ENCODE results near the gene GRID1.

Gene GRID1

DNA sequence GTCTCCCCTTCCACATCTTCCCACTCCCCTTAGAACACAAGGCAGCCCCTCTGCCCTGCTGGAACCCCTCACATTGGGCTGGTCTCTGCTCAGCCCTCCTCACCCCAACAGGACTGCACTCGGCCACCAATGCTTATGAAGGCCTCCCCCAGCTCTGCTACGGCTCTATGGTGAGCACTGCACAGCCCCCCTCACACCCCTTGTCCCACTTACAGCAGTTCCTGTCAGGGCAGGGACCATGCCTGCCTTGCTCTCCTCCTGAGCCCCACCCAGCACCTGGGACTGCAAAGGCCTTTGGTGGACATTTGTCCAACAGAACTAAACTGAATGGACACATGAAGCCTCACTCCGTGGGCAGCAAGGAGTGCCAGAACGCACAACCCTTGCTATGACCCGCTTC lies 171.9 kb downstream of the GRID1 start:
- Histone ChIP-seq H3K27me3 (ENCODE audit: insufficient read depth, poor library complexity, severe bottlenecking) (no peaks in the 10 kb centered on the region), H3K9me3 (ENCODE audit: severe bottlenecking) (no peaks in the 10 kb centered on the region), H3K36me3 (ENCODE audit: low read depth) (no peaks in the 10 kb centered on the region), H3K4me3 (ENCODE audit: severe bottlenecking) (no peak overlapping the region), H3K27ac (ENCODE audit: poor library complexity, severe bottlenecking) (no peak overlapping the region), H3K4me1 (ENCODE audit: insufficient read depth, poor library complexity, severe bottlenecking) (no peaks in the 10 kb centered on the region)
- TF ChIP-seq, protein P1, sequence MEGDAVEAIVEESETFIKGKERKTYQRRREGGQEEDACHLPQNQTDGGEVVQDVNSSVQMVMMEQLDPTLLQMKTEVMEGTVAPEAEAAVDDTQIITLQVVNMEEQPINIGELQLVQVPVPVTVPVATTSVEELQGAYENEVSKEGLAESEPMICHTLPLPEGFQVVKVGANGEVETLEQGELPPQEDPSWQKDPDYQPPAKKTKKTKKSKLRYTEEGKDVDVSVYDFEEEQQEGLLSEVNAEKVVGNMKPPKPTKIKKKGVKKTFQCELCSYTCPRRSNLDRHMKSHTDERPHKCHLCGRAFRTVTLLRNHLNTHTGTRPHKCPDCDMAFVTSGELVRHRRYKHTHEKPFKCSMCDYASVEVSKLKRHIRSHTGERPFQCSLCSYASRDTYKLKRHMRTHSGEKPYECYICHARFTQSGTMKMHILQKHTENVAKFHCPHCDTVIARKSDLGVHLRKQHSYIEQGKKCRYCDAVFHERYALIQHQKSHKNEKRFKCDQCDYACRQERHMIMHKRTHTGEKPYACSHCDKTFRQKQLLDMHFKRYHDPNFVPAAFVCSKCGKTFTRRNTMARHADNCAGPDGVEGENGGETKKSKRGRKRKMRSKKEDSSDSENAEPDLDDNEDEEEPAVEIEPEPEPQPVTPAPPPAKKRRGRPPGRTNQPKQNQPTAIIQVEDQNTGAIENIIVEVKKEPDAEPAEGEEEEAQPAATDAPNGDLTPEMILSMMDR (IDR thresholded peaks at IDR 0.05; ENCODE audit: poor library complexity, severe bottlenecking) = no peak
- ATAC-seq (ENCODE audit: low read depth) (no peak), DNase-seq (ENCODE audit: low spot score) (no peak)

DNA sequence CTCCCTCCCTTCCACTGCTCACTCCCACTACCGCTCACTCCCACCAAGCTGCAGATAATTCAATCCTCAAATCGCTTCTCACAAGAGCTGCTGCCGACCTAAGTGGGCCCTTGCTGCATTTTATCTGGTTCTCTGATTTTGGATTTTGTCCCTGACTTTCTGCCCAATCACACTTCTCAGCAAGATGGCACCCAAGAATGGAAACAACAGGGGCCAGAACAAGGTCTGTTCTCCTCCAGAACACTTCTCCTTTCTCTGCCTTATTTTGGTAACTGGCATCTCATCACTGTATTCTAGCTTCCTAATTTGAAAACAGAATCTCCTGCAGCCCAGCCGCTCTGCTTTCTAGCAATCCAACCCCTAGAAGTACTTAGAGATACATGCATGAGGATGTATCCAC lies 172.8 kb downstream of the GRID1 start:
- ATAC-seq (ENCODE audit: low read depth) (no peak), DNase-seq (ENCODE audit: low spot score) (no peak)
- TF ChIP-seq, protein P1 (IDR thresholded peaks at IDR 0.05; ENCODE audit: poor library complexity, severe bottlenecking) = no peak
- Histone ChIP-seq H3K27ac (ENCODE audit: poor library complexity, severe bottlenecking) (no peak overlapping the region), H3K4me3 (ENCODE audit: severe bottlenecking) (no peak overlapping the region), H3K9me3 (ENCODE audit: severe bottlenecking) (no peaks in the 10 kb centered on the region), H3K36me3 (ENCODE audit: low read depth) (no peaks in the 10 kb centered on the region), H3K4me1 (ENCODE audit: insufficient read depth, poor library complexity, severe bottlenecking) (no peaks in the 10 kb centered on the region), H3K27me3 (ENCODE audit: insufficient read depth, poor library complexity, severe bottlenecking) (no peaks in the 10 kb centered on the region)

DNA sequence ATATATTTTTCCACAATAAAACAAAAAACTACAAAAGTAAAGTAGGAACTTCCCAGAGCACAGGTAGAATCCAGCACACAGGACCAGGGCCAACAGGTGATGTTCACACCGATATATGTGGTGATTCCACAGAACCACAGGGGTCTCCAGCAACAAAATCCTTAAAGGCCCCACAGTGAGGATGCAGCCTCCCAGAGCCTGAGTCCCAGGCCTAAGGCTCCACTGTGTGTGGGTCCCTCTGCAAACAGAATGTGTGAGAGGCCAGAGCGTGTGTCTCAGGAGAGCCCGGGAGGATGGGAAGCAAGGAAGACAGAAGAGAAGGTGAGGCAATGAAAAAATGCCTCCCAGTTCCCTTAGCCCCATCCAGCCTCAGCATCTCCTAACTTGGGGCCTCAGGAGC lies 173.9 kb downstream of the GRID1 start:
- TF ChIP-seq, protein P1 (IDR thresholded peaks at IDR 0.05; ENCODE audit: poor library complexity, severe bottlenecking) = no peak
- H3K27me3 ChIP-seq (ENCODE audit: insufficient read depth, poor library complexity, severe bottlenecking) = no peaks in the 10 kb centered on the region
- H3K4me1 ChIP-seq (ENCODE audit: insufficient read depth, poor library complexity, severe bottlenecking) = no peaks in the 10 kb centered on the region
- H3K9me3 ChIP-seq (ENCODE audit: severe bottlenecking) = no peaks in the 10 kb centered on the region
- H3K36me3 ChIP-seq (ENCODE audit: low read depth) = no peaks in the 10 kb centered on the region
- ATAC-seq (ENCODE audit: low read depth) (no peak), DNase-seq (ENCODE audit: low spot score) (no peak)
- no peak overlapping the region for H3K27ac ChIP-seq (ENCODE audit: poor library complexity, severe bottlenecking)
- no peak overlapping the region for H3K4me3 ChIP-seq (ENCODE audit: severe bottlenecking)

DNA sequence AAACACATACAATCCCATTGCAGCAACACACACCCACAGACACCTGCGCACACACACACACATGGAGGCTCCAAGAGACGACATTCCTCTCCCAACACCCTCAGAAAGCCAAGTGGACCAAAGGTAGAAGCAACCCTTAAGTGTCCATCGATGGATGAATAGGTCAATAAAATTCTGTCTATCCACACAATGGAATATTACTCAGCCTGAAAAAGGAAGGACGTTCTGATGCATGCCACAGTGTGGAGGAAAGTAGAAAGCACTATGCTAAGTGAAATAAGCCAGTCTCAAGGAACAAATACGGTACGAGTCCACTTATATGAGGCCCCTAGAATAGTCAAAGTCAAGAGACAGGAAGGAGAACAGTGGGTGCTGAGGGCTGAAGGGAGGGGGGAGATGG lies 174.4 kb downstream of the GRID1 start:
- H3K4me1 ChIP-seq (ENCODE audit: insufficient read depth, poor library complexity, severe bottlenecking) = no peaks in the 10 kb centered on the region
- TF ChIP-seq, protein P1 (IDR thresholded peaks at IDR 0.05; ENCODE audit: poor library complexity, severe bottlenecking) = no peak
- no peak overlapping the region for H3K27ac ChIP-seq (ENCODE audit: poor library complexity, severe bottlenecking)
- no peaks in the 10 kb centered on the region for H3K9me3 ChIP-seq (ENCODE audit: severe bottlenecking)
- no peaks in the 10 kb centered on the region for H3K27me3 ChIP-seq (ENCODE audit: insufficient read depth, poor library complexity, severe bottlenecking)
- H3K4me3 ChIP-seq (ENCODE audit: severe bottlenecking) = no peak overlapping the region
- H3K36me3 ChIP-seq (ENCODE audit: low read depth) = no peaks in the 10 kb centered on the region
- DNase-seq (ENCODE audit: low spot score) (no peak), ATAC-seq (ENCODE audit: low read depth) (no peak)

DNA sequence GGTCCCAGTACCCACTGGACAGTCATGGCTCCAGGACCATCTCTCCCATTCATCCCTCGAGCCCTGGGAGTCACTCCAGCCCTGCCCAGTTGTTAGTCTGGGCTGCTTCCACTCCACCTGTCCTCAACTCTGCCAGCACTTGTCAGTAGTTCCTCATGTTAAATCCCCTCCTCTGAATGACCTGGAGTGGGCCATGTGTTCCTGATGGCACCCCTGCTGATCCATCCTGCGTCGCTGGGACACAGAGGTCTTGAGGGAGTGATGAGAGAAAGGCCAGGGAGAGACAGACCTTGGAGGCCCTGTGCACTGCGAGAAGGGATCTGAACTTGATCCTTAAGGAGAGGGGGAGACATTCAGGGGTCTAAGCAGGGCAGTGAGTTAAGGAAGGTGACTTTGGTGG lies 174.9 kb downstream of the GRID1 start:
- H3K4me3 ChIP-seq (ENCODE audit: severe bottlenecking) = no peak overlapping the region
- TF ChIP-seq, protein P1 (IDR thresholded peaks at IDR 0.05; ENCODE audit: poor library complexity, severe bottlenecking) = no peak
- H3K9me3 ChIP-seq (ENCODE audit: severe bottlenecking) = no peaks in the 10 kb centered on the region
- H3K36me3 ChIP-seq (ENCODE audit: low read depth) = no peaks in the 10 kb centered on the region
- DNase-seq (ENCODE audit: low spot score) (no peak), ATAC-seq (ENCODE audit: low read depth) (no peak)
- H3K27me3 ChIP-seq (ENCODE audit: insufficient read depth, poor library complexity, severe bottlenecking) = no peaks in the 10 kb centered on the region
- H3K27ac ChIP-seq (ENCODE audit: poor library complexity, severe bottlenecking) = no peak overlapping the region
- no peaks in the 10 kb centered on the region for H3K4me1 ChIP-seq (ENCODE audit: insufficient read depth, poor library complexity, severe bottlenecking)
